HS-5 (cell line): ENCODE results near the gene MBNL1.

Experiments
- DNase-seq: peaks from one replicate; pipeline ENCODE4 v3.0.0-alpha.2; 2012; ENCODE audit warnings: low read depth

Gene MBNL1

DNA sequence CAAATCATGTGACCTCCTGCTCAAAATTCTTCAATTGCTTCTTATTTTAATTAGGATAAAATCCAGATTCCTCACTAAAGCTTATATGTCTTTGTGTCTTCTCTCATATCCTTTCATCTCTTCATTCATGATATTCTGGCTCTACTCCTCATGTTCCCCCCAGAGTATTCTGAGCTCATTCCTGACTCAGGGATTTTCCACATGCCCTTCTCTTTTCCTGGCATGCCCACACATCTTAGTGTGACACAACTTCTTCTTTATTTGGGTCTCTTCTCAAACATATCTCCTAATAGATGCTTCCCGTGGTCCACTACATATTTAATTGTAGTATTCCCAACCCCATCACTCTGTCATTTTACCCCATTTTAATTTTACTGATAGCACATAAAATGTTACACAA, 15.2 kb upstream of the MBNL1 start:
- no peak for DNase-seq

DNA sequence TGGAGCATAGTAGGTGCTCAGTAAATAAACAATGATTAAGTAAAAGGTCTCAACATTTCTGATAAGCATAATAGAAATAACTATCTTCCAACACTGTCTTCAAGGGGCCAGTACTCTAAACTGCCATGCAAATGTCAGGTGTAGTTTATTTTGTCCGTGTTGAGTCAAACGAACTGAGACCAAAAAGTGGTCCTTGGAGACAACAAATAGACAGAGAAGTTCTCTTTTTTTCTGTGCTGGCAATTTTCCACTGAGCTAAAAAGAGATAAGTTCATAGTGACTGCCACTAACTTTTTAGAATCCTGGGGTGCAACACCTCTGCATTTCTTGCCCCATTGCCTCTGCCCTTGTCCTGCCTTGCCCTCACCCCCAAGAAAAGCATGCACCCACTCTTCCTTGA, 14.7 kb upstream of the MBNL1 start:
- no peak for DNase-seq

DNA sequence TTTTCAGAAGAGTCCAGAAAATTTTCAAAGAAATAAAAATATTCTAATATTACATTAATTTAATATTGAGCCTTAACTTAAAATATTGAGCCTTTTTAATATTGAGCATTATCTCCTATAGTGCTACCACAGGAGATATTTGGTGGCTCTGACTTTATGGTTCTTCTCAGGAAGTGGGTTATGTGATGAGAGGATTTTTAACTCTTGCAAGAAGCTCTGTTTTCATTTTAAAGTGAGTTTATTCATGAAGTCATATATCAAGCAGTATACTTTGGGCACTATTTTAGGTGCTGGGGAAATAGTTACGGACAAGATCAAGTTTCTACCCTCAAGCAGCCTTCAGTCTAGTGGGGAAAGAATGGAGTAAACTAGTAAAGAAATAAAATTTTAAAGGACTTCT, 13.4 kb upstream of the MBNL1 start:
- no peak for DNase-seq

DNA sequence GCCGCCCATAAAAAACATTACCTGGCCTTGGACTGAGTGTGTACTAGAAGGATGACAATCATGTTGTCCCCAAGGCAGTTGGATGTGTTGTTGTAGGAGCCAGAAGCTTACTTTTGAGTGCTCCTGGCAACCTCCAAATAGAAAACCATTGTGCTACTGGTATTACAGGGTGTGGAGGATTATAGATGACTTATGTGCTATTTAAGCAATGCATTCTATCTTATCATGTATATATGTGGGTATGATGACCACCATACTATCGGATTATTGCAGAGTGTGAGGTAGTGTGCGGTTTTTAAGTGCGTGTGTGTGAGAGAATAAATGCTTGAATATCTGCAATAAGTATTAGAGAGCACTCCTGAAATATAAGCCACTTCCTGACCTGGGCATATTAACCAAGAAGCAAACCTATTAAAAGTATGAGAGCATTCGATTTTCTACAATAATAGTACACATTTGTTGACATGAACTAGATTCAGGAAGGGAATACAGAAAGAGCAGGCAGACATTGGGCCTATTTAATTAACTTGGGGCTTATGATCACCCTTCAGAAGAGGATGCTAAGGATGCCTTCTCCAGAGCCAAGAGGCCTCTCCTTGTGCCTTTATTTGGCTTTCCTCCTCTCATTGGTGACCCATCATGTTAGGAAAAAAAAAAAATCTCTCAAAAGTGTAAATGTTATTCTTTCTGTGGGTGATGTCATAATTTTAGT, 11.7 kb upstream of the MBNL1 start:
- no peak for DNase-seq

DNA sequence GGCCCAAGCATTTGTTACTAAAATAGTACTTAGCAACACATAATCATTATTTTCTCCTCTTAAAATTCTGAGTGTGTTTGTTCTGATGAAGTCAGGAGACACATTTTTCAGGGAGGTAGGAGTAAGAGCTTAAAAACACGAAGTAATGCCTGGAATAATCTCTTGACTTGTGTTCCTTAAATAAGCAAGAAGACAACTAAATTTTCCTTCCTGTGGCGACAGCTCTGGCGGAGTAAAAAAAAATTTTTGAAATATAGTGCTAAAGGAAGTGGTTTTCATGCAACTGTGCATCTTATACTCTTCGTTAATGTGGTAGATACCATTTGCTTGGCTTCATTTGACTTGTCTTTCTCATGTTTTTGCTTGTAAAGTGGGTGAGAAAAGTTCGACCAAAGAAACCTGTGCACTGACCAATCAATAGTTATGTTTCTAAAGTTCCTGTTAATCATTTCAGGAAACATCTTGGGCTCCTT, 11.1 kb upstream of the MBNL1 start:
- no peak for DNase-seq

DNA sequence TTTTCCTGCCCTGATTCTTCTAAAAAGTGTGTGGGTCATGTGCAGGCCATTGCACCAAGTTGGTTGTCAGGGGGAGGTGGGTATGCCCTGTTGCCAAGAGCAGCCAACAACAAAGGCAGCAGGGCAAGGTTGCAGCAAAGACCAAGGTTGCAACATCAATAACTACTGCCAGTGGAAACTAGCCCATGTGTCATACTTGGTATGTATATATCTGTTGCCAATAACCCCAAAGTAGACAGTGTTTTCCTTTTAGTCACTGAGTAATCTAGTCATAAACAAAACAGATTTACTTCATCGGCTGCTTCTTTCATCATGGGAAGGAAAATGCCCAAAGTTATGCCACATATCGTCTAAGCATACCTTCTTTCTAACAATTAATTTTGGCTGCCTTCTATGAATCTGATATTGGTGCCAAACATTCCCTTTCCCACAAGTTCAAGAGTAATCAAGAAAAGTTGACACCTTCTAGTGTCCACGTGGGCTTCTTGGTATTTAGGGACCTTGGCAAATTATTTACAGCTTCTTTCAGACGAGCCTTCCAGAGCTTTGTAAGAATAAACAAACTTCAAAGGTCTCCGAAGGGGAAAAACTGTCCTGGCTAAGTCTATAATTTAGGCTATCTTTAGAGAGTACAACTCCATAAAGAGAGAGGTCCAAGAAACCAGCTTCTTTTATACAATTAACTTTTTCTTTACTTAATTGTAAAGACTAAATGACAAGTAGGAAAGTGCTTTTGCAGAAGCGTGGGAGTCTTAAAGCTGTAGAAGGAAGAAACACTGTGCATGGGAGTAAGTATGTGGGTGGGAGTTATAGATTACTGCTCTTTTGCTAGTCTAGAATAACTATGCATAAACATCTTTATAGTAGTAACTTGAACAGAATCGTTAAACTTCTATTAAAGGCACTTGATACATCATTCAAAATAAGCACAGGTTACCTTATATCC, 10.0 kb upstream of the MBNL1 start:
- peak; percentile 92 for DNase-seq

DNA sequence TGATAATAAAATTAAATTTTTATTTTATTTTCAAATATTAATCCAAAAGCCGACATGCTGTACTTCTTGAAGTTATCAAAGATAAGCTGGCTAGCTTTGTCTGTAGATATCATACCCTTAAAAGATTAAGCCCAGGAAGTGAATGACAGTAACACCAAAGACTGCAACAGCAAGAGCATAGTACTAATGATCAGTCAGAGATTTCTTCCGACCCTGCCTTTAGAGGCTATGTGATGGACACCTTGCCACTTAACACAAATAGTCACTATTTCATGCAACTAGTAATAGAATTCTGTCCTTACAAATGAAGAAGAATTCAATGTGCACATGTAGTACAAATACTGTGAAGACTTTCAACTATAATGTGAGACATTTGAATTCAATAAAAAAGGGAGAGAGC, 9.3 kb upstream of the MBNL1 start:
- DNase-seq = no peak

DNA sequence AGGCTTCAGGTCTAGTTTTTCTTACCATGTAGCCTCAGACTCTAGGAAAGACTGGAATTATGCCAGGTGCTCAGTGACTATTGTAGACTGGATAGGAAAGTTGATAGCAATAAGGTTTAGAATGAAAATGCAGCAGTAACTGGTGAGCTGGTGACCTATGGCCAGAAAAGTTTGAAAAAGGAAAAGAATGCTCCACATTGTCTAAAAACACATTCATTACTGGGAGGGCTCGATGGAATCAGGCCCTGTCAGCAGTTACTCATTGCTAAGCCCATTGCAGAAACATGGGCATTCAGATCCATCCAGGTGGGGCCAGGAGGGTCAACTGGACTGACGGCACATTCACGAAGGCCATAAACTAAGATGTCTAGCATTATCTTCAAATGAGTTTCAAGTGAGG, 8.7 kb upstream of the MBNL1 start:
- no peak for DNase-seq

DNA sequence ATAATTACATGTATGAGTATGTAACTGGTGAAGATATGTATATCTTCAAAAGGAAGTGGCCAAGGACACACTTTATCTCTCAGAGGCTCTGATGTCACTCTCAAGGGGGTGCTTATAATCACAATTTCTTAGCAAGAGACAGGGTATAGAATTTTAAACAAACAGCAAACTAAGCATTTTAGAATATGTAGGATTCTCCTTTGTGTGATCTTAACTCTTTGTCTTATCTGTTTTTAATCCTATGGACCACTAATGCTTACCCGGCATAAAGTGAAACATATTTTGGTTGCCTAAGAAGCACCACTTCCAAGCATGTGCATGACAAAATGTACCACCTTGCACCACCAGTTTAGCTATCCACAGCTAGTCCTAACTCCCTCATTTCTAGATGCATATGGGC, 8.2 kb upstream of the MBNL1 start:
- DNase-seq = no peak

DNA sequence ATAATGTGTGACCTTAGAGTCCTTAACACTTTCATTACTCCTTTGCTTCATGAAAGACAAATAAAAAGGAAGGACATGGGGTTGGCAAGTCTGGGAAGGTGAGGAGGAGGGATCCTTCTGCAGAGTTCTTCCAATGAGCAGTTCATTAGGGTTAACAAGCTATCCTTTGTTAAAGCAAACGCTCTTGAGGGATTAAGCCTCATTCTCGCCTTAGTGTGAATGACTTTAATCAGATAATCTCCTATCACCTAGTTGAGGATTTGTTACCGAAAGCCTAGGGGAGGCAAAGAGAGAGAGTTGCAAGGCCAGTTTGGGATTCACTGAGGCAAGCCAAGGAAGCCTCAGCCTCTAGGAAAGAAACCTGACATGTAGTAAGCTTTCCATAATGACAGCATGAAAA, 7.4 kb upstream of the MBNL1 start:
- DNase-seq = no peak

DNA sequence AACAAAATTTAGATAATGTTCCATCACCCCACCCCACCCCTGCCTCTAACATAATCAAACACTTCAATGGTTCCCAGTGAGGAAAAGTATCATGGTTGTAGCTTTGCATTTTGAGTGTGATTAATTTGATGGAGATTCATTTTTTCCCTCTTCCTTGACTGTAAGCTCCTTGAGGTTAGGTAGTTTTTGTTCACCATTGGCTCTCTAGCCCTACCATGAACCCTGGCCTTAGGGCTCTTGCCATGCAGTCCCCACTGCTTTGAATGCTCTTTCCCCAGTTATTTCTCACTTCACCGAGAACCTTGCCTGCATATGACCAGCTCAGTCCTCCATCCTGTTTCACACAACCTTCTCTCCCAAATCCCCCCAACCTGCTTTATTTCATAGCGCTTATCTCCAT, 5.0 kb upstream of the MBNL1 start:
- no peak for DNase-seq

DNA sequence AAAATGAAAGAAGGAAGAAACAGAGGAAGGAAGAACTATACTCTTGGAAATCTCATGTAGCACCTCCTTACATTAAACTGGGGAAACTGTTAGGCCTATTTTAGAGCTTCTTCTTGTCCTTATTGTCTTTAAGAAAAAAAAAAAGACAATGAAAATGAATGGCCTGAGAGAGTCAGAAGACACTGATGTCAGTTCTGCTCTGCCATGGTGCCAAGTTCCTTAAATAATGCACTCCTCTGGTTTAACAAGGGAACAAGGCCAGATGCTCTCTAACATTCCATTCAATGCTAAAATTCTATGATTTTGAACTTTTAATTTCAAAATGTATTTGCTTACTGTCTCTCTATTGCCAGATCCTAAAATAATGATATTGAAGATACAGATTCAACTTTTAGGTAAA, 4.4 kb upstream of the MBNL1 start:
- DNase-seq = no peak

DNA sequence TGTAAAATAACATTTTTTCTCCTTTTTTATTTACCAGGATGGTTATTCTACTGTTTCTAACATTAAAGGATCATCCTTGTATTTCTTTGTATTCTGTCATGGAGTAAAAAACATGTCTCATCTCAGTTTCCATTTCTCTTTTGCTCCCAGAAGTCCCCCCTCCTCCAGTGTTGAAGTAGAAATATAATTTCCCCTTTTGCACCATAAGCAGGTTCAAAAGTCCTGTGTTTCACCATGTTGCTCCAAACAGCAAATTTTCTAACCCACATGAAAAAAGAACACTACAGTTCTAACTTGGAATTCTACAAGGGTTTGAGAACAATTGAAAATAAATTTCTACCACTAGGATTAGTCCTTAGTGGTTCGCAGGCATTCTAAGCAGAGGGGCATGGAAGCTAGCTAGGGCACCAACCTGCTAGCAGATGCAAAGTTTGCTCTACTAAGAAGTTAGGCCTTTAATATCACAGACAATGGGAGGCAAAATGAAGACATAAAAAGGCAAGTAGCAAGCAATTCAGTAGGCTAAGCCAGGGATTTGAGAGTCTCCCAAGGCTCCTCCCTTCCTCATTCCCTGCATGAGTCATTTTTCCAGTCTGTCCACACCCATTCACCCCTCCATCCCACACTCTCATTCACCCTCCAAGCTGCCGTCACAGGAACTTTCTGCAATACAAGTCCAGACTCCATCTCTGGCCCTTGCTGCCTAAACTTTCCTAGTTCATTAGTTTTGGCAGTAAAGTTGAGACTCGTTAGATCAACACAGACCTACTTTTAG, 2.3 kb upstream of the MBNL1 start:
- peak; percentile 86 for DNase-seq

DNA sequence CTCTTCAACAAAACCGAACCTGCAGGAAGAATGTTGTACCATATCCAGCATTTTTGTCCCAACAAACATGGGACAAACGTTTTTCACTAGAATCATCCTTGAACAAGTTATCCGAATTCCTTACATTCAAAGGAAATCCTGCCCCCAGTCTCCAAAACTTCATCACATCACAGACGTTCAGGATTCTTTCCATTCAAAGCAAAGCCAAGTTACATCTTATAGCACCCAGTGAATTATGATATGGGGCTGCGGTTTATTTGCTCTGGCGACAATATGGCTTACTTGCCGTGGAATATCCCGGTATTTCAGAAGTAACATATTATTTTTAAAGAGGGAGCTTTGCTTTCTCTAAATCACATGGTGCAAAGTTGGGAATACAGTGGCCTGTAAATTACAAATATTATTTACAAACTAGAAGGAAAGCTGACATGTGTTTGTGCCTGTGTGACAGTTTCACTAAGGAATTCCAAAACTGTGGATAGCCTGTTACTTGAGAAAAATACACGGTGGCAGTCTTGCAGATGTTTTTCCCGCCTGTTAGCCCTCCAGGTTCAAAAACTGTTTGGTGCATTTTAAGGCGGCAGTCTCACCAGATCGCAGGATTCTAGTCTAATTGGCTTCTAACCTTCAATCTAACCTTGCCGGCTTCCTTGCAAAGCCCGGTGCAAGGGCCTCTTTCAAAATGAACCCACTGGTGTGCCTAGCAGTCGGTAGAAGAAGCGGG, 736 bp upstream of the MBNL1 start:
- no peak for DNase-seq

DNA sequence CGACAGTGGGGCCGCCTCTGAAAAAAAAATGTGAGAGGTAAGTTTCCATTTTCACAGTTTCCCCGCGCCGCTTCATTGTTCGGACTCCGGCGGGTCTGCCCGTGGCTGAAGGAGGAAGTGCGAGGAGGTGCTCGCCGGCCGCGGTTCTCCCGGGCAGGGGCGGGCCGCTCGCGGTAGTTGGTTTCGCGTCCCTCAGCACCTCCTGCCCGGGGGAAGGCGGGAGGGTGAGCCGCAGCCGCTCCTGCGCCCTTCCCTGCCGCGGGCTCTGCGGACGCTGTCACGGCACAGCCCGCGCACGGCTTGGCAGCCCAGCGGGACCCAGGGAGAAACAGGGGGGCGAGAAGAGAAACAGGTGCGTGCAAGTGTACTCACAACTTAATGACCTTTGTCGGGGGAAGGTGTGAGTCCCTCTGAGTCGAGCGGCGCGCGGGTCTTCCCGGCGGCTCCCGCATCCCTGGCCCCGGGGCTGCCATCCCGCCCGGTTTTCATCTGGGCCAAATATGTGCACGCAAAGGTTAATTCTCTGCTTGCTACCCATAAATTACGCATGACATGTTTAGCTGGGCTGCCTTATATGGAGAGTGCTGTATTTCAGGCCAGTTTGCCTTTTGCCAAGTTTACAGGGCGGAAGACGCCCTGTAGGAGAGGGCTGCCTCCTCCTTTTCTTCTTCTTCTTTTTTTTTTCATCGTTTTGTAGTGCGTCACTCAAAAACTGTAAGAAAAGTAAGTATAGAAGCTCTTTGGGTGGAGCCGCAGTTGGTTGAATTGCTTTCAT, 514 bp downstream of the MBNL1 start:
- peak; percentile 58 for DNase-seq

DNA sequence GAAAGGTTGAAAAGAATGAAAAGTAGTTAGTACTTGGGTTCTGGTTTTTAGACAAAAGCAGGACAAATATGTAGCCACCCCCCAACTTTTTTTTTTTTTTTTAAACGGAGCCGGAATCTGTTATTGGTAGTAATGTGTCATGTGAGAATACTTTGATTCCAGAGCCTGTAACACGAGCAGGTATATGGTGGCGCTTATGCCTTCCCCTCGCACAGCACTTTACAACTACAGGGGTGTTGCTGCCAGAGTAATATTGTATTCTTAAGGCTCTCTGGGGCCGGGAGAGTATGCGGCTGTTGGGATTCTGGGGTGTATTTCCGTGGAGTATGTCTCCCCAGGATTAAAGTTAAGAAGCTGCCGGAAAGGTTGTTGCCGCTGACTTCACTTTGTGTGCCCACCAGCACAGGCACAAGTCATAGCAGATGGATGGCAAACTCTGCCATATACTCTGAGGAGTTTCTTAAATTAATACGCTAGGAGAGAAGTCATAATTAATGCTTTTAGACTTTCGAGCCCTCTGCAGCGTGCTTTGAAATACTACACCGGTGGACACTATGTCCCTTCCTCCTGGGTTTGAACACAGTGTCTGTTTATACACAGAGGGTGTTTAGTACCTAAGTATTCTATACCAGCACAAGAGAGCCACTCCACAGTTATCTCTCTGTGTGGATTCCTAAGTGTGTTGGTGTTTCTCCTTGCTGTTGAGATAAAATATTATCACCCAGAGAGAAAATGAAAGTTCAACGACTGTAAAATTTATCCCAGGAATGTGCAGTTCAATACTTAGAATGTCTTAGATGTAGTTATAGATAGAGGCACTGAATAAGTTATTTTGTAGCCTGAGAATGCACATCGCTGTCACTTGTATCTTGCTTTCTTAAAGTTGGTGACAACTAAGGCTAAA, 1.4 kb downstream of the MBNL1 start:
- DNase-seq = no peak

DNA sequence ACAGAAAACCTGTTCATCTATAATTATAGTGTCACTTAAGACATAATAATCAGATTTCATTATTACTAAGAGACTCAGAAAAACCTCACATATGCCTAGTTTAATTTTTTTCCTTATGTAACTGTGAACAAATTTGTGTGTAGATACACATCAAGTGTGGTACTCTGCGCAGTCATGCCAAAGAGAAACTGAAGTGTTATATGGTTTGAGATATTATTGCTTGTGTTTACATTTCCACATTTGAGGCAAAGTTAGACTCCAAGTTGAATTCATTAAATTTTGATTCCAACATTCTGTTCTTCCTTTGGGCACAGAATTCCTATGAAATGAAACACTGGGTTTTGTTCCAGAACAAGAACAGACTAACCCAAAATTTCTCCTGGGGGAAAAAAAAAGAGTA, 2.2 kb downstream of the MBNL1 start:
- no peak for DNase-seq

DNA sequence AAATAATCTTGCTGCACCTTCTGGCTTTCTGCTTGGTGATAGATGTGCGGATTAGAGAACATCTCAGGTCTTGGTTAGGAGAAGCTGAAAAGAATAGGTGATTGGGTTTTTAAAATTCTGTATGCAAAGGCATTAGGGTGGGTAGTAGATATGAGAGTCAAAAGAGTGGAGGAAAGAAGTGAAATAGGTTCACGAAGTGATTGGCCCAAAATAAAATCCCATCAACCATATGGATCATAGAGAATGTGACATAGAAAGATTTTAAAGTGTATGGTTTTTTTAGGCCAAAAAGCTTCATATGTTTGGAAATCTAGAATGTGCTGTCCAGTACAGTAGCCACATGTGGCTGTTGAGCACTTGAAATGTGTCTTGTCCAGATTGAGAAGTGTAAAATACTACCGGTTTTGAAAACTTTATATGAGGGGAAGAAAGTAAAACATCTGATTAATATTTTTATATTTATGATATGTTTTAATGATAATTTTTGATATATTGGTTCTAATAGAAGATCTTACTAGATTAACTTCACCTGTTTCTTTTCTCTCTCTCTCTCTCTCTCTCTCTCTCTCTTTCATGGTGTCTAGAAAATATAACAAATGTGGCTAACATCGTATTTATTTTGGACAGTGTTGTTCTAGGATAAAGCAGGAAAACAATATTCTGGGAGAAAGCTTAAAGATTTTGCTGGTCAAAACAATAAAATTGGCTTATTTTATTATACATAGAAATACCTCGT, 2.9 kb downstream of the MBNL1 start:
- no peak for DNase-seq

DNA sequence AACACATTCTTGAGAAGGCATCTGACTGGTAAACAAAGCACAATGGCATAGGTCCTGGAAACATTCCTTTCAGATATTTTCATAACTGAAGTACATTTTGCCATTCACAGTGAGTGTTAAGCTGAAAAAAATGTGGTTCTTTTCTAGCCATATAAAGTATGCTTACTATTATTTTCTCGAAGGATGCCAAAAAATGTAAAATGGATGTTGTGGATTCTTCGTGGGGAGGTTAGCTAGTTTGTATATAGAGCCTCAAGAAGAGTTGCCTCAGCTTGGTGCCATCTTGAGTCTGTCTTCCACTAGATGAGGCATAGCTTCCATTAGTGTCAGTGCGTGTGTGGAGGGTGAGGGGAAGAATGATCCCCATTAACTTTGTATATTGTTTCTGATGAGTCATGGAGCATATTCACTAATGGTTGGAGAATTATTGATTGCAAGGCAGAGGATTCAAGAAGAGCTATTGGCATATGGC, 4.1 kb downstream of the MBNL1 start:
- peak; percentile 77 for DNase-seq
